B cell (primary cell): ENCODE measurements around the gene PLCXD1. TPM values are rescaled to one million over a fixed set of nuclear protein-coding genes. Genes with fewer than 3 reads are reported as not detected.

ENCODE experiments used
- ATAC-seq: fragments of 200-7000 bp; cut with Tn5 transposase; one replicate; pipeline ENCODE4 v1.10.0; 2021; ENCODE audit warnings: low read depth, mild to moderate bottlenecking, moderate number of reproducible peaks, moderate library complexity
- CTCF ChIA-PET: fragments of 350-600 bp; sonication (Branson Sonifier 250); formaldehyde crosslinking; loops from one replicate; lab custom pipeline; 2021; ENCODE audit warnings: antibody characterized with exemption, inconsistent platforms; lab: Charles Lee
- POLR2A ChIA-PET: fragments of 350-600 bp; sonication (Branson Sonifier 250); formaldehyde crosslinking; loops from one replicate; lab custom pipeline; 2021; ENCODE audit warnings: antibody characterized with exemption; lab: Charles Lee
- DNase-seq: peaks from one replicate; pipeline ENCODE4 v3.0.0; 2013
- H2AFZ ChIP-seq: 2 replicates; pipeline ENCODE4 v1.6.1; 2012; ENCODE audit warnings: mild to moderate bottlenecking, low read depth, low read length; ENCODE audit not compliant: insufficient read depth, poor library complexity, severe bottlenecking
- H3K27ac ChIP-seq, 2 donors: 1 replicate in 1 of 2; 2 replicates in 1 of 2; pipeline ENCODE4 v1.5.1; 2012 to 2013; ENCODE audit warnings: low read length in 2 of 2, mild to moderate bottlenecking in 2 of 2, moderate library complexity in 1 of 2
- H3K27me3 ChIP-seq, 4 experiments: fragments of 200-600 bp in 1 of 4; sonication (generic) in 1 of 4; replicated peaks in 1 of 4; 1 replicate in 2 of 4; 2 replicates in 2 of 4; pipeline versions ENCODE4 v1.6.1 to v1.7.0; 2013 to 2016; ENCODE audit warnings: low read length in 3 of 4, mild to moderate bottlenecking in 2 of 4, mixed read lengths in 1 of 4, moderate library complexity in 1 of 4; ENCODE audit not compliant: insufficient read depth in 4 of 4, control insufficient read depth in 3 of 4; ENCODE audit errors: control extremely low read depth in 1 of 4
- H3K36me3 ChIP-seq, 2 experiments: replicated peaks in 1 of 2; 1 replicate in 1 of 2; 2 replicates in 1 of 2; pipeline versions ENCODE4 v1.6.1 to v1.7.1; 2013; ENCODE audit warnings: low read length in 1 of 2; ENCODE audit not compliant: insufficient read depth in 2 of 2, control insufficient read depth in 1 of 2; ENCODE audit errors: control extremely low read depth in 1 of 2, extremely low read depth in 1 of 2
- H3K4me1 ChIP-seq, 2 donors: fragments of 200-600 bp in 1 of 2; sonication (generic) in 1 of 2; 1 replicate in 1 of 2; 2 replicates in 1 of 2; pipeline versions ENCODE4 v1.5.1 to v1.6.1; 2013 to 2017; ENCODE audit warnings: low read length in 2 of 2; ENCODE audit not compliant: control insufficient read depth in 2 of 2, insufficient read depth in 2 of 2
- H3K4me2 ChIP-seq: replicated peaks from 2 replicates; pipeline ENCODE3; 2012; ENCODE audit warnings: mild to moderate bottlenecking, low read depth, low read length; ENCODE audit not compliant: poor library complexity, severe bottlenecking
- H3K4me3 ChIP-seq, 5 experiments: fragments of 200-600 bp in 1 of 5; sonication (generic) in 1 of 5; 1 replicate in 3 of 5; 2 replicates in 2 of 5; pipeline versions ENCODE4 v1.5.1 to v1.7.0; 2011 to 2016; ENCODE audit warnings: low read length in 4 of 5, mild to moderate bottlenecking in 4 of 5, low read depth in 2 of 5, control low read depth in 1 of 5, moderate library complexity in 1 of 5; ENCODE audit not compliant: insufficient read depth in 1 of 5; ENCODE audit errors: control extremely low read depth in 1 of 5, extremely low read depth in 1 of 5
- H3K79me2 ChIP-seq: fragments of 200-600 bp; sonication (generic); one replicate; pipeline ENCODE4 v1.6.0; 2016; ENCODE audit warnings: low read length; ENCODE audit not compliant: control insufficient read depth, insufficient read depth
- H3K9ac ChIP-seq: fragments of 200-600 bp; sonication (generic); 2 replicates; pipeline ENCODE4 v1.6.1; 2017; ENCODE audit warnings: mild to moderate bottlenecking, low read length, moderate library complexity
- H3K9me3 ChIP-seq, 3 donors: one replicate each; pipeline versions ENCODE4 v1.6.1 to v1.7.1; 2013; ENCODE audit warnings: low read length in 2 of 3; ENCODE audit not compliant: control insufficient read depth in 2 of 3, insufficient read depth in 1 of 3; ENCODE audit errors: control extremely low read depth in 1 of 3
- H4K20me1 ChIP-seq: 2 replicates; pipeline ENCODE4 v1.6.0; 2012; ENCODE audit warnings: mild to moderate bottlenecking, low read length; ENCODE audit not compliant: insufficient read depth, control insufficient read depth, poor library complexity, severe bottlenecking
- H3K27ac Mint-ChIP-seq: one replicate; pipeline ENCODE4 v1.8.0; 2021; ENCODE audit warnings: mixed read lengths
- H3K27me3 Mint-ChIP-seq: one replicate; pipeline ENCODE4 v1.8.0; 2021; ENCODE audit warnings: mixed read lengths
- H3K4me1 Mint-ChIP-seq: one replicate; pipeline ENCODE4 v1.8.0; 2021; ENCODE audit warnings: mixed read lengths
- H3K4me3 Mint-ChIP-seq: one replicate; pipeline ENCODE4 v1.8.0; 2021; ENCODE audit warnings: mixed read lengths
- H3K9me3 Mint-ChIP-seq: one replicate; pipeline ENCODE4 v1.8.0; 2022; ENCODE audit warnings: mixed read lengths; ENCODE audit not compliant: insufficient read depth
- EZH2 ChIP-seq: IDR thresholded peaks from 2 replicates; pipeline ENCODE4 v1.6.1; 2012; ENCODE audit warnings: borderline replicate concordance, low read depth, mild to moderate bottlenecking, moderate library complexity, low read length; ENCODE audit not compliant: insufficient read depth, poor library complexity, severe bottlenecking
- WGBS: methylation state at CpG from one replicate; pipeline ENCODE4 v1.1.5; 2013; ENCODE audit warnings: missing lambda C conversion rate; ENCODE audit not compliant: insufficient coverage; 5-methylcytosine and 5-hydroxymethylcytosine counted together
- intact Hi-C: fragments of 100-400 bp; cut with micrococcal nuclease; formaldehyde crosslinking; loops from one replicate; pipeline ENCODE4 v1.10.0; 2022
- polyA plus RNA-seq: library from polyadenylated mRNA; depleted of rRNA; stranded (reverse); fragments of >200 nt; gene quantifications from 2 replicates; pipeline ENCODE4 v1.2.3, GENCODE V29; 2012
- total RNA-seq, 2 donors: library from RNA; stranded (reverse); fragments of 120-200 nt in 1 of 2; gene quantifications; 1 replicate in 1 of 2; 2 replicates in 1 of 2; pipeline versions ENCODE4 v1.2.3 to v1.2.4, GENCODE V29; 2013 to 2022
- TF ChIP-seq, protein P1 (sequence below): fragments of 200-600 bp; IDR thresholded peaks from one replicate; pipeline ENCODE4 v1.8.0; 2022; ENCODE audit warnings: antibody characterized with exemption, mild to moderate bottlenecking

PLCXD1 gene
- total and polyA plus RNA-seq, 2 donors (not counting 1 experiment from before 2014, with no cell fraction given), result 30.4 to 38.5 TPM

- TF ChIP-seq, protein P1, sequence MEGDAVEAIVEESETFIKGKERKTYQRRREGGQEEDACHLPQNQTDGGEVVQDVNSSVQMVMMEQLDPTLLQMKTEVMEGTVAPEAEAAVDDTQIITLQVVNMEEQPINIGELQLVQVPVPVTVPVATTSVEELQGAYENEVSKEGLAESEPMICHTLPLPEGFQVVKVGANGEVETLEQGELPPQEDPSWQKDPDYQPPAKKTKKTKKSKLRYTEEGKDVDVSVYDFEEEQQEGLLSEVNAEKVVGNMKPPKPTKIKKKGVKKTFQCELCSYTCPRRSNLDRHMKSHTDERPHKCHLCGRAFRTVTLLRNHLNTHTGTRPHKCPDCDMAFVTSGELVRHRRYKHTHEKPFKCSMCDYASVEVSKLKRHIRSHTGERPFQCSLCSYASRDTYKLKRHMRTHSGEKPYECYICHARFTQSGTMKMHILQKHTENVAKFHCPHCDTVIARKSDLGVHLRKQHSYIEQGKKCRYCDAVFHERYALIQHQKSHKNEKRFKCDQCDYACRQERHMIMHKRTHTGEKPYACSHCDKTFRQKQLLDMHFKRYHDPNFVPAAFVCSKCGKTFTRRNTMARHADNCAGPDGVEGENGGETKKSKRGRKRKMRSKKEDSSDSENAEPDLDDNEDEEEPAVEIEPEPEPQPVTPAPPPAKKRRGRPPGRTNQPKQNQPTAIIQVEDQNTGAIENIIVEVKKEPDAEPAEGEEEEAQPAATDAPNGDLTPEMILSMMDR, result no peak
- no peak for TF ChIP-seq EZH2
- Histone ChIP-seq H3K9ac (no peak overlapping the region), H2AFZ (no peak overlapping the region), H3K27ac (no peak overlapping the region), H4K20me1 (no peaks in the 10 kb centered on the region), H3K4me1 (peaks cover 15 to 16% of the 10 kb centered on the region in 2 donors), H3K4me3 (no peak overlapping the region), H3K9me3 (peaks cover 0 to 28% (median 0%) of the 10 kb centered on the region in 3 donors), H3K4me2 (no peak overlapping the region), H3K27me3 (peaks cover 0 to 20% (median 5%) of the 10 kb centered on the region in 4 experiments), H3K79me2 (no peaks in the 10 kb centered on the region), H3K36me3 (peaks cover 0 to 12% of the 10 kb centered on the region in 2 experiments)
- POLR2A ChIA-PET, result no interaction called here
- ATAC-seq, result no peak
- Mint-ChIP-seq H3K27me3 (no peaks in the 10 kb centered on the region), H3K27ac (no peak overlapping the region), H3K4me1 (no peaks in the 10 kb centered on the region), H3K4me3 (no peak overlapping the region), H3K9me3 (no peaks in the 10 kb centered on the region)
- CTCF ChIA-PET, result no interaction called here
- no peak for DNase-seq
- intact Hi-C loops, result no loop called here
- 97% methylated on average over 53 of the region's 53 CpGs for WGBS
Observed at GRCh38 chrX:334331-334891, 53.2 kb downstream of the PLCXD1 start.

DNA sequence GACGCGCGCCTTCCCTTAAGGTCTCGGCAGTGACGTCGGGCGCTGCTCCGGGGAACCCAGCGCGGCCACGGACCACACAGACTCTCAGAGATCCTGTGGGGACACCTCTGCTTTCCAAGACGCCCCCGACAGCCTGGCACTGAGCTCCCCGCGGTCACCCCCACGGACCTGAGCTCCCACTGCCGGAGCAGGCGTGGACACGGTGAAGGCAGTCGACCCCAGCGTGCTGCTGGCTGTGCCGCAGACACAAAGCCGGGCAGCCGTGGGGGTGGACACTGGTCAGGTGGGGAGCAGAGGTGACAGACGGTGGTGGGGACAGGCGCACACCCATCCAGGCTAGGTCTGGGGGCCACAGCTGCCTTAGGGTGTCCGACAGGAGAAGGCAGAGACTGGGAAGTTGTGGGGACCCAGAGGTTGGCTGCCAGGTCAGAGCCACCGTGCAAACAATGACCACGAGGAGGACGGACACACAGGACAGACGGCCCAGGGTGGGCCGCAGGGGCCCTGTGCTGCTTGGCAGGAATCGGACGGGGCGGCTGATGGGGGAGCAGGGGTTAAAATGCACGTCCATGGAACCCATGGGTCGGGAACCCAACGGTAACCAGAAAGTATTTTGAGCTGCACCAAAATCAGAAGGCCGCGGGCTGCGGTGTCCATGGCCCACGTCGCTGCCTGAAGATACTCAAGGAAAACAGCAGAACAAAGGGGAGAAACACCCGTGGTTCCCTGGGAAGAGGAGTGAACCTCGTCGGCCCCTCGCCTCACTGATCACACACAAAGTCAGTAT is 54.0 kb downstream of the PLCXD1 start:
- Histone ChIP-seq H3K27ac (no peak overlapping the region), H3K4me1 (peaks cover 15 to 16% of the 10 kb centered on the region in 2 donors), H2AFZ (no peak overlapping the region), H3K4me3 (no peak overlapping the region), H3K9me3 (peaks cover 0 to 28% (median 0%) of the 10 kb centered on the region in 3 donors), H3K36me3 (peaks cover 0 to 12% of the 10 kb centered on the region in 2 experiments), H3K4me2 (no peak overlapping the region), H3K27me3 (peaks cover 0 to 19% (median 5%) of the 10 kb centered on the region in 4 experiments), H3K9ac (no peak overlapping the region), H4K20me1 (no peaks in the 10 kb centered on the region), H3K79me2 (no peaks in the 10 kb centered on the region)
- ATAC-seq (no peak), DNase-seq (no peak)
- Mint-ChIP-seq H3K4me1 (no peaks in the 10 kb centered on the region), H3K27me3 (no peaks in the 10 kb centered on the region), H3K27ac (no peak overlapping the region), H3K4me3 (no peak overlapping the region), H3K9me3 (no peaks in the 10 kb centered on the region)
- 98% methylated on average over 47 of the region's 47 CpGs for WGBS
- ChIA-PET POLR2A (no interaction called here), CTCF (no interaction called here)
- intact Hi-C loops, result no loop called here
- TF ChIP-seq, protein P1, result no peak
- TF ChIP-seq EZH2, result no peak
